IMR-90 (cell line): ENCODE results near the gene POU2F1. TPM values are rescaled to one million over a fixed set of nuclear protein-coding genes. Genes with fewer than 3 reads are reported as not detected.

Experiments
- ATAC-seq: fragments of 200-7000 bp; cut with Tn5 transposase; 2 replicates; pipeline ENCODE4 v1.9.1; 2020; ENCODE audit warnings: low read depth, mild to moderate bottlenecking, moderate library complexity
- BruUV-seq: library from RNA; stranded (reverse); fragments of 400-500 nt; replicated peaks from 2 replicates; lab custom pipeline; 2021; lab: Mats Ljungman, UMichigan
- CTCF ChIA-PET: fragments of 300-600 bp; formaldehyde crosslinking; extraction: SDS; loops from one replicate; lab custom pipeline; 2021; ENCODE audit warnings: antibody characterized with exemption; lab: Yijun Ruan, JAX
- POLR2A ChIA-PET: fragments of 300-600 bp; sonication (Branson Sonifier 250); formaldehyde crosslinking; loops from one replicate; lab custom pipeline; 2022; ENCODE audit warnings: antibody characterized with exemption; ENCODE audit not compliant: unreplicated experiment; lab: Charles Lee
- DNase-seq: peaks from one replicate; pipeline ENCODE4 v3.0.0; 2013
- H2AFZ ChIP-seq: replicated peaks from 2 replicates; pipeline ENCODE3; 2013; ENCODE audit warnings: low read length, mild to moderate bottlenecking; ENCODE audit not compliant: poor library complexity
- H2AK5ac ChIP-seq: 2 replicates; pipeline ENCODE4 v1.6.1; 2013; ENCODE audit warnings: low read depth, low read length, inconsistent platforms
- H2AK9ac ChIP-seq: replicated peaks from 2 replicates; pipeline ENCODE3; 2013; ENCODE audit warnings: mild to moderate bottlenecking, low read depth, low read length, moderate library complexity; ENCODE audit not compliant: poor library complexity
- H2BK120ac ChIP-seq: 2 replicates; pipeline ENCODE4 v1.6.1; 2013; ENCODE audit warnings: low read depth, low read length, inconsistent platforms
- H2BK15ac ChIP-seq: 3 replicates; pipeline ENCODE4 v1.6.1; 2013; ENCODE audit warnings: low read depth, low read length, inconsistent platforms
- H2BK20ac ChIP-seq: 2 replicates; pipeline ENCODE4 v1.6.1; 2013; ENCODE audit warnings: low read depth, mild to moderate bottlenecking, inconsistent platforms, low read length, moderate library complexity
- H2BK5ac ChIP-seq: 2 replicates; pipeline ENCODE4 v1.6.1; 2013; ENCODE audit warnings: mild to moderate bottlenecking, low read depth, low read length, inconsistent platforms; ENCODE audit not compliant: poor library complexity, severe bottlenecking
- H3K14ac ChIP-seq: replicated peaks from 2 replicates; pipeline ENCODE4 v1.6.1; 2013; ENCODE audit warnings: low read depth, low read length, inconsistent platforms
- H3K18ac ChIP-seq: 2 replicates; pipeline ENCODE4 v1.6.1; 2013; ENCODE audit warnings: low read depth, low read length, control low read depth
- H3K23ac ChIP-seq: 2 replicates; pipeline ENCODE4 v1.6.1; 2013; ENCODE audit warnings: low read depth, low read length, inconsistent platforms
- H3K27ac ChIP-seq: 2 replicates; pipeline ENCODE4 v1.5.1; 2013; ENCODE audit warnings: mild to moderate bottlenecking, control low read depth, low read length; ENCODE audit not compliant: insufficient read depth
- H3K27me3 ChIP-seq: 2 replicates; pipeline ENCODE4 v1.6.1; 2013; ENCODE audit warnings: low read length; ENCODE audit not compliant: control insufficient read depth, insufficient read depth
- H3K36me3 ChIP-seq: 2 replicates; pipeline ENCODE4 v1.6.1; 2013; ENCODE audit warnings: low read length, mixed read lengths; ENCODE audit not compliant: control insufficient read depth, insufficient read depth
- H3K4ac ChIP-seq: 2 replicates; pipeline ENCODE4 v1.6.1; 2013; ENCODE audit warnings: low read depth, low read length, inconsistent platforms
- H3K4me1 ChIP-seq: 2 replicates; pipeline ENCODE4 v1.6.1; 2013; ENCODE audit warnings: low read length, mixed read lengths; ENCODE audit not compliant: control insufficient read depth, insufficient read depth
- H3K4me2 ChIP-seq: 2 replicates; pipeline ENCODE4 v1.6.1; 2013; ENCODE audit warnings: low read depth, mild to moderate bottlenecking, control low read depth, low read length, moderate library complexity
- H3K4me3 ChIP-seq: 2 replicates; pipeline ENCODE4 v1.5.1; 2013; ENCODE audit warnings: low read depth, mild to moderate bottlenecking, control low read depth, low read length, moderate library complexity; ENCODE audit not compliant: insufficient read depth
- H3K56ac ChIP-seq: 2 replicates; pipeline ENCODE4 v1.6.1; 2013; ENCODE audit warnings: low read length, inconsistent platforms; ENCODE audit not compliant: insufficient read depth; ENCODE audit errors: extremely low read depth
- H3K79me1 ChIP-seq, 2 experiments: 2 replicates each; pipeline ENCODE4 v1.6.1; 2013; ENCODE audit warnings: low read length in 2 of 2, inconsistent platforms in 1 of 2, low read depth in 1 of 2
- H3K9ac ChIP-seq: 2 replicates; pipeline ENCODE4 v1.6.1; 2013; ENCODE audit warnings: low read depth, low read length, control low read depth
- H3K9me1 ChIP-seq: 2 replicates; pipeline ENCODE4 v1.6.1; 2013; ENCODE audit warnings: low read length, inconsistent platforms; ENCODE audit not compliant: insufficient read depth
- H3K9me3 ChIP-seq: 2 replicates; pipeline ENCODE4 v1.6.1; 2013; ENCODE audit warnings: low read length; ENCODE audit not compliant: control insufficient read depth, insufficient read depth
- H4K20me1 ChIP-seq: 2 replicates; pipeline ENCODE4 v1.6.1; 2013; ENCODE audit warnings: low read length, inconsistent platforms; ENCODE audit not compliant: insufficient read depth
- H4K5ac ChIP-seq: 2 replicates; pipeline ENCODE4 v1.6.1; 2013; ENCODE audit warnings: mild to moderate bottlenecking, low read depth, low read length, control low read depth
- H4K8ac ChIP-seq, 2 experiments: 2 replicates each; pipeline ENCODE4 v1.6.1; 2013; ENCODE audit warnings: low read depth in 2 of 2, low read length in 2 of 2, control low read depth in 1 of 2, inconsistent platforms in 1 of 2
- H4K91ac ChIP-seq: 2 replicates; pipeline ENCODE4 v1.6.1; 2013; ENCODE audit warnings: low read depth, low read length, inconsistent platforms; ENCODE audit not compliant: insufficient read depth
- BHLHE40 ChIP-seq: fragments of 150-350 bp; IDR thresholded peaks from 2 replicates; pipeline ENCODE4 v1.6.1; 2016; ENCODE audit warnings: mild to moderate bottlenecking, low read depth, low read length
- NFE2L2 ChIP-seq: fragments of 150-350 bp; IDR thresholded peaks from 2 replicates; pipeline ENCODE4 v1.6.1; 2016; ENCODE audit warnings: low read depth, mild to moderate bottlenecking, low read length
- RFX5 ChIP-seq: IDR thresholded peaks from 2 replicates; pipeline ENCODE4 v1.8.0; 2012; ENCODE audit warnings: low read depth, mild to moderate bottlenecking, low read length, moderate library complexity
- WGBS, 2 experiments: methylation state at CpG; one replicate each; pipeline versions ENCODE4 v1.1.5 to v1.1.7; 2013; ENCODE audit warnings: missing lambda C conversion rate in 2 of 2; ENCODE audit not compliant: insufficient read length in 1 of 2; ENCODE audit errors: extremely low coverage in 2 of 2; 5-methylcytosine and 5-hydroxymethylcytosine counted together
- dilution Hi-C: fragments of 300-500 bp; cut with HindIII; formaldehyde crosslinking; loops from one replicate; pipeline ENCODE4 v1.14.3; 2018; ENCODE audit warnings: low sequenced_read_pairs; ENCODE audit not compliant: unreplicated experiment
- in situ Hi-C: fragments of 300-500 bp; cut with MboI; formaldehyde crosslinking; loops from 3 replicates; pipeline ENCODE4 v1.14.3; 2019; ENCODE audit warnings: low sequenced_read_pairs, inconsistent platforms, mixed read lengths
- intact Hi-C: fragments of 100-400 bp; cut with micrococcal nuclease; formaldehyde crosslinking; loops from 2 replicates; pipeline ENCODE4 v1.10.0; 2022
- polyA plus RNA-seq, 3 experiments: library from polyadenylated mRNA; depleted of rRNA; stranded (reverse); fragments of >200 nt; gene quantifications; 2 replicates each; pipeline ENCODE4 v1.2.3, GENCODE V29; 2012; ENCODE audit warnings: low replicate concordance in 1 of 3
- total RNA-seq: library from RNA; depleted of rRNA; stranded (reverse); fragments of >200 nt; gene quantifications from 2 replicates; pipeline ENCODE4 v1.2.3, GENCODE V29; 2012
- TF ChIP-seq, protein P1 (sequence below): fragments of 150-350 bp; IDR thresholded peaks from 2 replicates; pipeline ENCODE4 v1.6.1; 2017; ENCODE audit warnings: mild to moderate bottlenecking, antibody characterized with exemption, low read length, low read depth

POU2F1 gene
- total and polyA plus RNA-seq, 2 of the 4 experiments (the other 2 are of a cell fraction) = 1.2 to 3.4 TPM

DNA sequence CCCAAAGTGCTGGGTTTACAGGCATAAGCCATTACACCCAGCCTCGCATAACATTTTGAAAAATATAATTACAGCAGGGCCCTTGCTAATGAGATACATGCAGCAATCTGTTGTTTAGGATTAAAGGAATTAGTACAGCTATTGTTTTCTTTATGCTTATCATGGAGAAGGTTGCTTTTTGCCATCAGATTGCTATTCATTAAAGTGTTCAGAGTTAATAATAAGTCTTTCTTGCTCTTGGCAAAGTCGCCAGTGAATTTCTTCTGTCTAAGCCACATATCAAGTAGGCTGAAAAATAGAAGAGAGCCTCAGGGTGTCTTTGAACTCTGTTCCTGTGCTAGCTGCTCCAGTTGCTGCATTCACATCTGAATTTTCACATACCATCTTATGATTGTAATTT, 144.1 kb downstream of the POU2F1 start:
- POLR2A ChIA-PET = no interaction called here

More for the DNA sequence above, 144.1 kb downstream of the POU2F1 start:
- H3K79me1 ChIP-seq = no peaks in the 10 kb centered on the region; a peak in 2 of 4 replicates
- no peak overlapping the region for H3K27ac ChIP-seq
- H3K18ac ChIP-seq = no peak overlapping the region
- no peaks in the 10 kb centered on the region for H3K4me1 ChIP-seq
- H2BK15ac ChIP-seq = no peak overlapping the region
- no peak overlapping the region for H3K9ac ChIP-seq
- no peak overlapping the region for H2AFZ ChIP-seq
- H3K4ac ChIP-seq = no peak overlapping the region
- no peak overlapping the region for H3K23ac ChIP-seq
- in situ Hi-C loops (no loop called here), dilution Hi-C loops (no loop called here), intact Hi-C loops (no loop called here)
- H3K56ac ChIP-seq = no peak overlapping the region
- H2BK20ac ChIP-seq = no peak overlapping the region
- no peak for TF ChIP-seq NFE2L2
- no peak for TF ChIP-seq BHLHE40
- no peak for TF ChIP-seq RFX5
- TF ChIP-seq, protein P1, sequence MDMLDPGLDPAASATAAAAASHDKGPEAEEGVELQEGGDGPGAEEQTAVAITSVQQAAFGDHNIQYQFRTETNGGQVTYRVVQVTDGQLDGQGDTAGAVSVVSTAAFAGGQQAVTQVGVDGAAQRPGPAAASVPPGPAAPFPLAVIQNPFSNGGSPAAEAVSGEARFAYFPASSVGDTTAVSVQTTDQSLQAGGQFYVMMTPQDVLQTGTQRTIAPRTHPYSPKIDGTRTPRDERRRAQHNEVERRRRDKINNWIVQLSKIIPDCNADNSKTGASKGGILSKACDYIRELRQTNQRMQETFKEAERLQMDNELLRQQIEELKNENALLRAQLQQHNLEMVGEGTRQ = no peak
- ATAC-seq = no peak
- H3K4me3 ChIP-seq = no peak overlapping the region
- no peak overlapping the region for H2BK120ac ChIP-seq
- DNase-seq = no peak
- no peaks in the 10 kb centered on the region for H3K9me1 ChIP-seq
- no peak overlapping the region for H3K14ac ChIP-seq
- no peak overlapping the region for H2AK5ac ChIP-seq
- WGBS, 2 experiments = no CpG with 5 or more reads among the region's 2 CpGs
- no peak overlapping the region for H2AK9ac ChIP-seq
- H4K5ac ChIP-seq = no peak overlapping the region
- BruUV-seq = no TSS peak
- H3K27me3 ChIP-seq = no peaks in the 10 kb centered on the region
- H3K9me3 ChIP-seq = no peaks in the 10 kb centered on the region
- no peak overlapping the region for H3K4me2 ChIP-seq
- no peak overlapping the region for H4K8ac ChIP-seq
- CTCF ChIA-PET = no interaction called here
- no peaks in the 10 kb centered on the region; the same call in 1 of the 2 replicates for H4K20me1 ChIP-seq
- no peak overlapping the region for H2BK5ac ChIP-seq
- H3K36me3 ChIP-seq = no peaks in the 10 kb centered on the region
- no peak overlapping the region for H4K91ac ChIP-seq
